GM10847 (cell line): ENCODE measurements around the gene SEC24D.

ENCODE experiments used
- POLR2A ChIP-seq: IDR thresholded peaks from 2 replicates; pipeline ENCODE4 v1.6.1; 2011; ENCODE audit not compliant: insufficient read length; ENCODE audit errors: extremely low read depth

Gene SEC24D

GRCh38 chr4:118683513-118683912, 152.4 kb downstream of the SEC24D start:
- no peak for TF ChIP-seq POLR2A

- no peak for TF ChIP-seq POLR2A
Measured at GRCh38 chr4:118682928-118683327, 153.0 kb downstream of the SEC24D start.

- TF ChIP-seq POLR2A = no peak
Measured at GRCh38 chr4:118680808-118681207, 155.1 kb downstream of the SEC24D start.

- TF ChIP-seq POLR2A = no peak
Measured at GRCh38 chr4:118676128-118676527, 159.8 kb downstream of the SEC24D start.
